HG03378 (cell line): Measurements from ENCODE around the gene DBP.
"Not testable (repeated sequence)": the region's sequence is repeated elsewhere in the genome, so short reads cannot be mapped to it uniquely, and the experiment has no call there.

Experiments used
- ATAC-seq: cut with Tn5 transposase; IDR thresholded peaks from one replicate; pipeline ENCODE4 v1.9.1; 2021; ENCODE audit warnings: mild to moderate bottlenecking, moderate library complexity; ENCODE audit not compliant: unreplicated experiment

The DBP gene, protein sequence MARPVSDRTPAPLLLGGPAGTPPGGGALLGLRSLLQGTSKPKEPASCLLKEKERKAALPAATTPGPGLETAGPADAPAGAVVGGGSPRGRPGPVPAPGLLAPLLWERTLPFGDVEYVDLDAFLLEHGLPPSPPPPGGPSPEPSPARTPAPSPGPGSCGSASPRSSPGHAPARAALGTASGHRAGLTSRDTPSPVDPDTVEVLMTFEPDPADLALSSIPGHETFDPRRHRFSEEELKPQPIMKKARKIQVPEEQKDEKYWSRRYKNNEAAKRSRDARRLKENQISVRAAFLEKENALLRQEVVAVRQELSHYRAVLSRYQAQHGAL

GRCh38 chr19:48636859-48637448 is at the start of gene DBP:
TSS of gene DBP (minus strand) at chr19:48637379. CDS start at chr19:48636994, 385 bp downstream.
- ATAC-seq: no peak

DNA sequence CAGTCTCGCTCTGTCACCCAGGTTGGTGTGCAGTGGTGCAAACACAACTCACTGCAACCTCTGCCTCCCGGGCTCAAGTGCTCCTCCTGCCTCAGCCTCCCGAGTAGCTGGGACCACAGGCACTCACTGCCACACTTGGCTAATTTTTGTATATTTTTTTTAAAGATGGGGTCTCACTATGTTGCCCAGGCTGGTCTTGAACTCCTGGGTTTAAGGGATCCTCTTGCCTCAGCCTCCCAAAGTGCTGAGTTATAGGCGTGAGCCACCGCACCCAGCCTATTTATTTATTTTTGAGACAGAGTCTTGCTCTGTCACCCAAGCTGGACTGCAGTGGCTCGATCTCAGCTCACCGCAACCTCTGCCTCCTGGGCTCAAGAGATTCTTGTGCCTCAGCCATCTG is 49.5 kb upstream of the DBP start:
- not testable (repeated sequence) for ATAC-seq

- ATAC-seq: no peak
Measured at GRCh38 chr19:48686088-48686487, 48.9 kb upstream of the DBP start.

DNA sequence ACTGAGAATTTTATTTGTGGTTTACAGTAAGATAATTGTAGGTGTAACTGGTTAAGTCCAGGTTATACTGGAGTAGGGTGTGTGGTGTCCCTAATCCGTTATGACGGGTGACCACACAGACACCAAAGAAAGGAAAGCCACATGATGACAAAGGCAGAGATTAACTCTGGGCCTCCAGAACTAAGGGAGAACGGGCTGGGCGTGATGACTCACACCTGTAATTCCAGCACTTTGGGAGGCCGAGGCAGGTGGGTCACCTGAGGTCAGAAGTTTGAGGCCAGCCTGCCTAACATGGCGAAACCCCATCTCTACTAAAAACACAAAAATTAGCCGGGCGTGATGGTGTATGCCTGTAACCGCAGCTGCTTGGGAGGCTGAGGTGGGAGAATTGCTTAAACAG is 48.4 kb upstream of the DBP start:
- no peak for ATAC-seq

DNA sequence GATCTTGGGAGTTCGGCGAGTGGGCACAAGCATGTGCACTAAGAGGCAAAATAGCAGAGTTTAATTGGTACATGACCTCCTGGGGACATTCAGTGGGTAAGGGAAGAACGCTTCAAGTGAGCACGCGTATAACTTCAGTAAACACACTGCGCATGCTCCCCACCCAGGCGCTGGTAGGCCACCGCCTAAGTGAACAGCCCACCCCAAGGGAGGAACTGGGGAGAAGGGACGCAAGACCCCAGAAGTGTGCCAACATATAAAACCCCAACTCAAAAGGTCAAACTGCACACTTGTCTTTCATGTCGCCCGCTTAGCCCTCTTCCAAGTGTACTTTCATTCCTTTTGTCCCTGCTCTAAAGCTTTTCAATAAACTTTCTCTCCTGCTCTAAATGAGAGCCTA is 46.2 kb upstream of the DBP start:
- no peak for ATAC-seq

GRCh38 chr19:48681127-48681470 is 43.9 kb upstream of the DBP start:
- no peak for ATAC-seq

DNA sequence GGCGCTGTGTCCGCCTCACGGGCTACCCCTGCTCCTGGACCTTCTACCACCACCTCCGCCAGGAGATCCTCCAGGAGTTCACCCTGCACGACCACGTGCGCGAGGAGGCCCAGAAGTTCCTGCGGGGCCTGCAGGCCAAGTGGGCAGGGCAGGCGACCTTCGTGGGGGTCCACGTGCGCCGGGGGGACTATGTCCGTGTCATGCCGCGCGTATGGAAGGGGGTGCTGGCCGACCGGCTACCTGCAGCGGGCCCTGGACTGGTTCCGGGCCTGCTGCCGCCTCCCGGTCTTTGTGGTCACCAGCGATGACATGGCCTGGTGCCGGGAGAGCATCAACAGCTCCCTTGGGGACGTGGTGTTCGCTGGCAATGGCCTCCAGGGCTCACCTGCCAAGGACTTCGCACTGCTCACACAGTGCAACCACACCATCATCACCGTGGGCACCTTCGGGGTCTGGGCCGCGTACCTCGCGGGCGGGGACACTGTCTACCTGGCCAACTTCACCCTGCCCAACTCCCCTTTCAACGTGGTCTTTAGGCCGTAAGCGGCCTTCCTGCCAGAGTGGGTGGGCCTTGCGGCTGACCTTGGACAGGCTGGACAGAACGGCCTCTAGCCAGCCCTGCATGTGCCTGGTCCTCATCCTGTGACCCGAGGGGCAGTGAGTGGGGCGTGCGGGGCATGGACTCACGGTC is 43.4 kb upstream of the DBP start:
- ATAC-seq: no peak

DNA sequence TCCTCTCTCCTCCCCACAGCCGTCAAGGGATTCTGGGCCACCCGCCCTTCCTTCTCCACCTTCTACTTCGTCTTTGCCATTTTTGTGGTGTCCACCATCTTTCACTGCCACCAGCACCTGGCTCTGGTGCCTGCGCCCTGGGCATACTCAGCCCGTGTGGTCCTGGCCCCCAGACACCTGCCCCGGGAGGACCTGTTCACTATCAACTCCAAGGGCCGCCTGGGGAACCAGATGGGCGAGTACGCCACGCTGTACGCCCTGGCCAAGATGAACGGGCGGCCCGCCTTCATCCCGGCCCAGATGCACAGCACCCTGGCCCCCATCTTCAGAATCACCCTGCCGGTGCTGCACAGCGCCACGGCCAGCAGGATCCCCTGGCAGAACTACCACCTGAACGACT is 42.8 kb upstream of the DBP start:
- ATAC-seq: not testable (repeated sequence)

GRCh38 chr19:48678201-48678600 is 41.0 kb upstream of the DBP start:
- no peak for ATAC-seq

GRCh38 chr19:48676887-48677286 is 39.7 kb upstream of the DBP start:
- ATAC-seq: no peak

DNA sequence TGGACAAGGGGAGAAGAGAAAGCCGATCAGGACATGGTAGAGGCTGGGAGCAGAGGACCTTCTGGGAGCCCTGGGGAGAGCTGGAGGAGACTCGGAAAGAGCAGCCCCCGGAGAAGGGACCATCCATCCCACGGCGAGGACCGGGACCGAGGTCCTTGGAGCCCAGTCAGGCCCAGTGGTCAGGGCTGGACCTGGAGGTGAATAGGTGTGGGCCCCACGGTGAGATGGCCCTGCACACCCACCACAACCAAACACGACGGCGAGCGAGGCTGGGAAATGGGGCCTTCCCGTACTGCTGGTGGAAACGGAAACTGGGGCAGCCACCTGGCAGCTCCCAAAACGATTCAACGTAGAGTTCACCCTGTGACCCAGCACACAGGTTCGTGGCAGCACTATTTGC is 39.3 kb upstream of the DBP start:
- ATAC-seq: no peak

DNA sequence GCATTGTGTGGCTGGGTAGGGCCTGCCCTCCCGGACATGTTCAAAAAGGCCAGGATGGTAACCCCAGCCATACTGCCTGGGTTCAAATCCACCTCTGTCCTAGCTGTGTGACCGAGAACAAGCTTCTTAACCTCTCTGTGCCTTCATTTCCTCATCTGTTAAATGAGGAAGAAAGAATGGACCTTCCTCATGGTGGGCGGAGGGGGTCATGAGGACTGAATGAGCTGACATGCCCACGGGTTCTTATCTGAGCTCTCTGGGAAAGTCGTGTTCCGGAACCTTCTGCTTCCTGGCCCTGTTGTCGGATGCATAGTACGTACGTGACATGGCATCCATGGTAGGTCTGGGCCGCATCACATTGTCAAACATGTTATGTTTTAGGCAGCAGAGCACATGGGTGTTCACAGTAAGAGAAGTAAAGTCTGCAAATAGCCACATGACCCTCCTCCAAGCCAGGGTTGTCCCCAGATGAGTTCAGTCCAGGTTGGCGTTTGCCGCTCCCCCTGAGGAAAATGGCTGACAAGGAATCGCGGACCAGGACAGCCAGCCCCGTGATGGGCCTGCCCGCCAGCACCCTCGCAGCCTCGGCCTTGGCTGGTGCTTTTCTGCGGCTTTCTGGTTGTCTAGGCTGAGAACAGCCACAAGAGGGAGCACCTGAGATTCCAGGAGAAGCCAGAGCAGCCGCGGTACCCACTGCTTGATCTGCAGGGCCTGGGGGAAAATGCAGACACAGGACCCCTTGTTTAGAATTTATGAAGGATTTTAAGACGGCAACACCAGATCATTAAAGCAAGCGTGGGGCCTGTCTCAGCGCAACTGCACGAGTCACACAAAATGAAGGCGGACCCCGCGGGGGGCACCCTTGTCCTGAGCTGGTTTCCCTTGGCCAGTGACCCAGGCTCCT is 38.0 kb upstream of the DBP start:
- ATAC-seq: no peak

GRCh38 chr19:48674216-48674809 is 37.1 kb upstream of the DBP start:
- no peak for ATAC-seq

DNA sequence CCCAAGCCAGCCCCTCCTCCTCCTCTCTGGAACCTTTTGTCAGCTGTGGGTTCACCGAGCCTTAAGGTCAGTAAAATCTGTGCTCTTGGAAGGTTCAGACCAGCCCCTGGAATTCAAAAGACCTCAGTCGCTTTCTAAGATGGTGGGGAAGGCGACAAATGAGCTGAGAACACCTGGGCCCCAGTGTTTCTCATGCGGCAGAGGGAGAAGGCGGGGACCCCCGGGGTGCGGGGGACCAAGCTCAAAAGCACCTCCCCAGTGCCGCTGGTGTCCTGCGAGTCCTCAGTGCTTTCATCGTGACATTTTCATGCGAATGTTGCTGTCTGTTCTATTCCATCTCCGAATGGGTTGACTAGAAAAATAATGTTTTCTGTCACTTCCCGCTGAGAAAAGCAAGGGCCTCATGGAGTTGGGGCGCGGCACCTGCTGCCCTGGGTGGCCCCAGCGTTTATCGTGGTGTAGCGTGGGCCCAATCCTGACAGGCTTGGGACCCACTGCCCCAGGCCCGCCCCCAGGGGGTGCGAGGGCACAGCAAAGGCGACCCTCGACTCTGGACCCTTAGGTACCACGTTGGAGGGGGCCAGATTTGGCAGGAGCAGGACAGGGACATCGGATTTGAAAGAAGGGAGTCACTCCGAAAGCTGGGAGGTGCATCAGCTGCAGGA is 36.4 kb upstream of the DBP start:
- ATAC-seq: no peak

DNA sequence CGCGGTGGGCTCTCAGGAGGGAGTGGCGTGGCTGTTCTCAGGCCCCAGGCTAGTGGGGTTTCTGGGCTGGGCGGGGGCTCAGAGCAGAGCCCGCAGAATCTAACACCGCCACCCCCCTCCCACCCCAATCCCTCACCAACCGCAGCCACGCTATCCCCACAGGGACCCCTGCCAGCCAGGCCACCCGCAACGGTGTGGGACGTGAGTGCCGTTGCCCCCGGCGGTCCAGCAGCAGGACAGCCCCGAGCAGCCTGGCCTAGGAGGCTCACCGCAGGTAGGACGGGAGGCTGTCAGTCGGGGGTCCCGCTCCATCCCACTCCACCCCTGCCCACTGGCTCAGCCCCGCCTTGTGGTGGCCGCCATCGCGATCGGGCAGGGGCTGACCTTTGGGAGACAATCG is 35.8 kb upstream of the DBP start, which contains the start of gene NTN5:
Gene NTN5 (minus strand): TSS at position 24 of the 400 bp plus-strand sequence. CDS start 2,031 bp downstream, outside the sequence.
- ATAC-seq: no peak

DNA sequence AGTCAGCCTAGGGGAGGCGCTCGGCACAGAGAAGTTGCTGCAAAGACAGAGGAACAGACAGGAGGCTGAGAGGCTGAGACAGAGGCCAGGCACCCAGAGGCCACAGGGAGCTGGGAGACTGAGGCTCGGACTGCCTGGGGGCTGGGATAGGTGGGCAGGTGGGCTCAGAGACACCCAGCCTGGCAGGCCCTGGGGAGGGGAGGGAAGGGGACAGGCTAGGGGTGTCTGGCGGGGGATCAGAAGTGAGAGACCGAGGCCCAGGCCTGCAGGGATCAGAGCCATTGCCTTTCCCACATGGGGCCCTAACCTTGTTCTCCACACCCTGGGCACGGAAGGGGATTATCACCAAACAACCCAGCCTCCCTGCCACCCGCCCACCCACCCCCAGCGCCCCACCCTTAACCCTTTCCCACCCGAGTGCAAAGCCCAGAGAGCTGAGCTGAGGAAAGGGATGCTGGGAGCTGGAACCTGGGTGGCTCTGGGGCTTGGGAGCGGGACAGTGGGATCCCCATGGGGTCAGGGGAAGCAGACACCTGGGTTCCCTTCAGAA is 34.3 kb upstream of the DBP start:
- no peak for ATAC-seq

DNA sequence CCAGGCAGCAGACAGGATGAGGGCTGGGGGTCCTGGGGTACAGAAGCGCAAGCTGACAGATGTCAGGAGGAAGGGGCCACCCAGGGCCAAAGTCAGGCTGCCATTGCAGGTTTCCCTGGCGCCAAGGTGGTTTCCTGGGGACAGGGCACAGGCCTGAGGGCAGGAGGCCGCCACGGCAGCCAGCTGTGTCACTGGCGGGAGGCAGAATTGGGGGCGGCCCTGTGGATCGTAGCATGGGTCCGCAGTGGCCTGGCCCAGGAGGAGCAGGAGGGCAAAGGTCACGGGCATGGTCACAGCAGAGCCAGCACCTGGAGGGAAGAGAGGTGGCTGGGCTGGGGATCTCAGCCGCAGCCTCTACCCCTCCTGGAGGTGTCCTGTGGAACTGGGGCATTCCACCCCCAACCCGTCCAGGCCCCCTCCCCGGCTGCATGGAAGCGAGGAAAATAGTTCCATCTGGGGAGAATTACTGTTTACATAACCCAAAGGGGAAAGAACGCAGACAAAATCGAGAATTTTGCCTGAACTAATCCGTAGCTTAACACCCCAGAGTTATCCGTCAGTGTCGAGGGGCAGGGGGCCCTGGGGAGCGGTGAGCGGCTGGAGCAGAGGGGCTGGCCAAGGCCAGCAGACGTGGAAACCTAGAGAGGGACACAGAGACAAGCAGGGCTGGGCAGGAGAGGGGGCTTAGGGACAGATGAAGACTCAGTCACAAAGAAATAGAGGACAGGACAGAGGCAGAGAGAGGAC is 33.7 kb upstream of the DBP start:
- ATAC-seq: no peak

- no peak for ATAC-seq
Measured at GRCh38 chr19:48669903-48670668, 32.9 kb upstream of the DBP start.
